IPS-NIHi11 (cell line): ENCODE results near the gene TRIM27.
A peak's percentile ranks its signal among the peaks of the same experiment; 100 is the strongest.
"Not testable (repeated sequence)": the region's sequence is repeated elsewhere in the genome, so short reads cannot be mapped to it uniquely, and the experiment has no call there.

Source experiments
- DNase-seq: peaks from one replicate; pipeline ENCODE4 v3.0.0; 2012; ENCODE audit warnings: mixed read lengths, low spot score

TRIM27 gene, protein sequence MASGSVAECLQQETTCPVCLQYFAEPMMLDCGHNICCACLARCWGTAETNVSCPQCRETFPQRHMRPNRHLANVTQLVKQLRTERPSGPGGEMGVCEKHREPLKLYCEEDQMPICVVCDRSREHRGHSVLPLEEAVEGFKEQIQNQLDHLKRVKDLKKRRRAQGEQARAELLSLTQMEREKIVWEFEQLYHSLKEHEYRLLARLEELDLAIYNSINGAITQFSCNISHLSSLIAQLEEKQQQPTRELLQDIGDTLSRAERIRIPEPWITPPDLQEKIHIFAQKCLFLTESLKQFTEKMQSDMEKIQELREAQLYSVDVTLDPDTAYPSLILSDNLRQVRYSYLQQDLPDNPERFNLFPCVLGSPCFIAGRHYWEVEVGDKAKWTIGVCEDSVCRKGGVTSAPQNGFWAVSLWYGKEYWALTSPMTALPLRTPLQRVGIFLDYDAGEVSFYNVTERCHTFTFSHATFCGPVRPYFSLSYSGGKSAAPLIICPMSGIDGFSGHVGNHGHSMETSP

GRCh38 chr6:28923318-28924102 is at the start of gene TRIM27:
TSS of gene TRIM27 (minus strand) at chr6:28923985. CDS start at chr6:28923632, 353 bp downstream.
- DNase-seq = peak; percentile 92

DNA sequence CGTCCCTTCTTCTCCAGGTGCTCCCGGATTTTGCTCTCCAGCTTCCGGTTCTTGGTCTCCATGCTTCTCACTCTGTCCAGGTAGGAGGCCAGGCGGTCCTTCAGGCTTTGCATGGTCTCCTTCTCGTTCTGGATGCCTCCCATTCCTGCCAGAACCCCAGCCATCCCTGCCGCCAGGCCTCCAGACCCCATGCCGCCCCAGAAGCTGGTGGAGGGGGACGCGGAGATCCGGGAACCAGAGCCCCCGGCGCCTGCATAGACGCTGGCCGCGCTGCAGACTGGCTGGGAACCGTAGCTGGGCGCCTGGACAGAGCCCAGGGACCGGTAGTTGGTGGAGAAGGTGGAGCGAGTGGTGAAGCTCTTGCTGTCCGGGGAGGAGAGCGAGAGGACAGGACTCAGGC is 46.3 kb upstream of the TRIM27 start:
- DNase-seq = not testable (repeated sequence)

- no peak for DNase-seq
Measured at GRCh38 chr6:28969129-28969528, 45.3 kb upstream of the TRIM27 start.

- no peak for DNase-seq
Measured at GRCh38 chr6:28968476-28968875, 44.7 kb upstream of the TRIM27 start.

- DNase-seq = no peak
Measured at GRCh38 chr6:28965706-28966105, 41.9 kb upstream of the TRIM27 start.

- no peak for DNase-seq
Measured at GRCh38 chr6:28960846-28961500, 37.2 kb upstream of the TRIM27 start.

DNA sequence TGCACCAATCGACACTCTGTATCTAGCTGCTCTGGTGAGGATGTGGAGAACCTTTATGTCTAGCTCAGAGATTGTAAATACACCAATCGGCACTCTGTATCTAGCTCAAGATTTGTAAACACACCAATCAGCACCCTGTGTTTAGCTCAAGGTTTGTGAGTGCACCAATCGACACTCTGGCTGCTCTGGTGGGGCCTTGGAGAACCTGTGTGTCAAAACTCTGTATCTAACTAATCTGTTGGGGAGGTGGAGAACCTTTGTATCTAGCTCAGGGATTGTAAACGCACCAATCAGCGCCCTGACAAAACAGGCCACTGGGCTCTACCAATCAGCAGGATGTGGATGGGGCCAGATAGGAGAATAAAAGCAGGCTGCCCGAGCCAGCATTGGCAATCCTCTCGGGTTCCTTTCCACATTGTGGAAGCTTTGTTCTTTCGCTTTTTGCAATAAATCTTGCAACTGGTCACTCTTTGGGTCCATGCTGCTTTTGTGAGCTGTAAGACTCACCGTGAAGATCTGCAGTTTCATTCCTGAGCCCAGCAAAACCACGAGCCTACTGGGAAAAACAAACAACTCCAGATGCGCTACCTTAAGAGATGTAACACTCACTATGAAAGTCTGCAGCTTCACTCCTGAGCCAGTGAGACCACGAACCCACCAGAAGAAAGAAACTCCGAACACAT is 34.9 kb upstream of the TRIM27 start:
- DNase-seq = not testable (repeated sequence)

DNA sequence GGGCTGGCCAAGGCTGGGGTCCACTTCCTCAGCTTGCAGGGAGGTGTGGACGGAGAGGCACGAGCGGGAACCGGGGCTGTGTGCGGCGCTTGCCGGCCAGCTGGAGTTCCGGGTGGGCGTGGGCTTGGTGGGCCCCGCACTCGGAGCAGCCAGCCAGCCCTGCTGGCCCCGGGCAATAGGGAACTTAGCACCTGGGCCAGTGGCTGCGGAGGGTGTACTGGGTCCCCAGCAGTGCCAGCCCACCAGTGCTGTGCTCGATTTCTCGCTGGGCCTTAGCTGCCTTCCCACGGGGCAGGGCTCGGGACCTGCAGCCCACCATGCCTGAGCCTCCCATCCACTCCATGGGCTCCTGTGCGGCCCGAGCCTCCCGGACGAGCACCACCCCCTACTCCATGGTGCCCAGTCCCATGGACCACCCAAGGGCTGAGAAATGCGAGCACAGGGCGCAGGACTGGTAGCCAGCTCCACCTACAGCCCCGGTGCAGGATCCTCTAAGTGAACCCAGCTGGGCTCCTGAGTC is 34.1 kb upstream of the TRIM27 start:
- not testable (repeated sequence) for DNase-seq

- no peak for DNase-seq
Measured at GRCh38 chr6:28956331-28956730, 32.5 kb upstream of the TRIM27 start.

GRCh38 chr6:28953585-28954258 is 29.9 kb upstream of the TRIM27 start:
- peak; percentile 15 for DNase-seq

DNA sequence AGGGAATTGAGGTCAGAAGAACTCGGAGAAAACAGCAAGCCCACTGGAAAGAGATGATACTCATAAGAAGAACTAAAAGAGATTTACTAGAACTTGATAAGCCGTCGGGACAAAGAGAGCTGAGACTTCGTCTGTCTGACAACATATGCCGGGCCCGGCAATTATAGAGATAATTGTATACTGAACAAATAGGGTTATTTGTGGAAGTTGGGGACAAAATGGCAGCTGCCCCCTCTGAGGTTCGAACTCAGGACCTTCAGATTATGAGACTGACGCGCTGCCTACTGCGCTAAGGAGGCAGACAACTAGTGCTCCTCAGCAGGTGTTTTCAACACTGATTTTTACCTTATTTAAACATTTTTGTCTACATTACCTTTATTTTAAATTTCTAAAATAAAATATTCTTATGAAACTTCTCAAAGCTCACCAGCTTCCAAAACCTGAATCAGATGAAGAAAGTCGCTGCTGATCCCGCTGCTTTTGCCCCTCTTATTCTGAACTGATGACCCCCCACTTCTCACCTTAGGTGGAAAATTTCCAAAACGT is 29.3 kb upstream of the TRIM27 start:
- peak; percentile 50 for DNase-seq

- DNase-seq = not testable (repeated sequence)
Measured at GRCh38 chr6:28949656-28950195, 25.9 kb upstream of the TRIM27 start.

DNA sequence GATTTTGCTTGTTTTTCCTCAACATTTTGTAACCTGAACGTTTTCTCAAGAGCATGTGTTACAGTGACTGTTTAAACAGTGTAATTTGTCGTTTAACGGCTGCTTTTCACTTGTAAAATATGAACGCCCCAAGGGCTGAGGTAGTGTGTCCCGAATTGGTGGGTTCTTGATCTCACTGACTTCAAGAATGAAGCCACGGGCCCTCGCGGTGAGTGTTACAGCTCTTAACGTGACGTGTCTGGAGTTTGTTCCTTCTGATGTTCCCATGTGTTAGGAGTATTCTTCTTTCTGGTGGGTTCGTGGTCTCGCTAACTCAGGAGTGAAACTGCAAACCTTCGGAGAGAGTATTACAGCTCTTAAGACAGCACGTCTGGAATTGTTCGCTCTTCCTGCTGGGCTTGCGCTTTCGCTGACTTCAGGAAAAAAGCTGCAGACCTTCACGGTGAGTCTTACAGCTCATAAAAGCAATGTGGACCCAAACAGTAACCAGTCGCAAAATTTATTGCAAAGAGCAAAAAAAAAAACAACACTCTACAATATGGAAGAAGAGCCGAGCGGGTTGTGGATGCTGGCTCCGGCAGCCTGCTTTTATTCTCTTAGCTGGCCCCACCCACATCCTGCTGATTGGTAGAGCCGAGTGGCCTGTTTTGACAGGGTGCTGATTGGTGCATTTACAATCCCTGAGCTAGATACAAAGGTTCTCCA is 25.1 kb upstream of the TRIM27 start:
- DNase-seq = no peak

GRCh38 chr6:28947831-28948270 is 24.1 kb upstream of the TRIM27 start:
- DNase-seq = no peak

- DNase-seq = no peak
Measured at GRCh38 chr6:28947067-28947765, 23.4 kb upstream of the TRIM27 start.

DNA sequence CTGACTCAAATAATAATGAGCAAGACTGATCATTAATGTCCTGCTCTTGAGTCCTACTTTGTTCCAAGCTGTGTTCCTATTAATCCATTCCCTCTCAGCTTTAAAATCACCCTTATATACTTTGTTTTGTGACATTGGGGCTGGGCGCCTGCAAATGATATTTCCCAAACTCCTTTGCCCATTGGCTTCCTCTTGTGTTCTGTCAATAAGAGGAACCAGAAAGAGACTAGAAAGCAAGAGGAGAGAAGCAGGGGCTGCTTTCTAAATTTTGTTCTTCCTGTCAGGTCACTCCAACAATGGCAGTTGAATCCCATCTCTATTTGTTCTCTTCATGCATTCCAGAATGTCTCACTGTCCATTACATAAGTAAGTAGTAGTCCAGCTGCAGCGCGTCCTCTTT is 21.6 kb upstream of the TRIM27 start:
- no peak for DNase-seq

- DNase-seq = peak; percentile 28
Measured at GRCh38 chr6:28944412-28944865, 20.7 kb upstream of the TRIM27 start.

GRCh38 chr6:28943557-28944411 is 20.0 kb upstream of the TRIM27 start:
- peak; percentile 60 for DNase-seq
